Measurements from ENCODE around the gene MUC3A.
"Not testable (repeated sequence)": the region's sequence is repeated elsewhere in the genome, so short reads cannot be mapped to it uniquely, and the experiment has no call there.

Gene MUC3A, protein sequence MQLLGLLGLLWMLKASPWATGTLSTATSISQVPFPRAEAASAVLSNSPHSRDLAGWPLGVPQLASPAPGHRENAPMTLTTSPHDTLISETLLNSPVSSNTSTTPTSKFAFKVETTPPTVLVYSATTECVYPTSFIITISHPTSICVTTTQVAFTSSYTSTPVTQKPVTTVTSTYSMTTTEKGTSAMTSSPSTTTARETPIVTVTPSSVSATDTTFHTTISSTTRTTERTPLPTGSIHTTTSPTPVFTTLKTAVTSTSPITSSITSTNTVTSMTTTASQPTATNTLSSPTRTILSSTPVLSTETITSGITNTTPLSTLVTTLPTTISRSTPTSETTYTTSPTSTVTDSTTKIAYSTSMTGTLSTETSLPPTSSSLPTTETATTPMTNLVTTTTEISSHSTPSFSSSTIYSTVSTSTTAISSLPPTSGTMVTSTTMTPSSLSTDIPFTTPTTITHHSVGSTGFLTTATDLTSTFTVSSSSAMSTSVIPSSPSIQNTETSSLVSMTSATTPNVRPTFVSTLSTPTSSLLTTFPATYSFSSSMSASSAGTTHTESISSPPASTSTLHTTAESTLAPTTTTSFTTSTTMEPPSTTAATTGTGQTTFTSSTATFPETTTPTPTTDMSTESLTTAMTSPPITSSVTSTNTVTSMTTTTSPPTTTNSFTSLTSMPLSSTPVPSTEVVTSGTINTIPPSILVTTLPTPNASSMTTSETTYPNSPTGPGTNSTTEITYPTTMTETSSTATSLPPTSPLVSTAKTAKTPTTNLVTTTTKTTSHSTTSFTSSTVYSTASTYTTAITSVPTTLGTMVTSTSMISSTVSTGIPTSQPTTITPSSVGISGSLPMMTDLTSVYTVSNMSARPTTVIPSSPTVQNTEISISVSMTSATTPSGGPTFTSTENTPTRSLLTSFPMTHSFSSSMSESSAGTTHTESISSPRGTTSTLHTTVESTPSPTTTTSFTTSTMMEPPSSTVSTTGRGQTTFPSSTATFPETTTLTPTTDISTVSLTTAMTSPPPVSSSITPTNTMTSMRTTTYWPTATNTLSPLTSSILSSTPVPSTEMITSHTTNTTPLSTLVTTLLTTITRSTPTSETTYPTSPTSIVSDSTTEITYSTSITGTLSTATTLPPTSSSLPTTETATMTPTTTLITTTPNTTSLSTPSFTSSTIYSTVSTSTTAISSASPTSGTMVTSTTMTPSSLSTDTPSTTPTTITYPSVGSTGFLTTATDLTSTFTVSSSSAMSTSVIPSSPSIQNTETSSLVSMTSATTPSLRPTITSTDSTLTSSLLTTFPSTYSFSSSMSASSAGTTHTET (N-terminal part only)

DNA sequence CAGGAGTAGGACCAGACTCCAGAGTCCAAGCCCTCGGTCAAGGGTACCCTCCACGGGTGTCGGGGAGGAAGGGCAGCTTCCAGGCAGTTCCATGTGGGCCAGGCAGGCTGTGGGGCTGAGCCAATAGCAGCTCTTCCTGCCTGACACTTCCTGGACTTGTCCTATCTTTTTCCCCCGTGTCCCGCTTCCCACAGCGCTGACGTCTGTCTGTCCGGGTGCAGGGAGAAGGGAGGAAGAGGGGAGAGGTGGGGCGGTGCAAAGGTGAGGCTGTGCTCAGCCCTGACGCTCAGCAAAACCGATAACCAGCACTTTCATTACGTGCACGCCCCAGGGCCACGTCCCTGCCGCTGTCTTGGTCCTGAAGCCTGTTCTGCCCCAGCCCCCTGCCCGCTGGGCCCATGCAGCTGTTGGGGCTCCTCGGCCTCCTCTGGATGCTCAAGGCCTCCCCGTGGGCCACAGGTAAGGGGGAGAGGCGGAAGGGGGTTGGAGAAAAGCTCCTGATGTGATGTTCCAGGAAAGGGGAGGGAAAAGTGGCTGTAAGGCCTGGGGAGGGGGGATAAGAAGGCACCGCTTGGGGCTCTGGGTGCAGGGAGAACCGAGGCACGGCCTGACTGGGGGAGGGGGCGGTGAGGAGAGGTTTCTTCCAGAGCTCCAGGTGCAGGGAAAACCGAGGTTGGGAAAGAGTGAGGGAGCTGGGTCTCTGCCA, at the start of gene MUC3A:
MUC3A (plus strand) TSS at position 308 of the 706 bp plus-strand sequence; CDS start at position 399, 91 bp downstream.
- DNase-seq: peak; percentile 41

- no peak for DNase-seq
These were observed 48.4 kb upstream of the MUC3A start for GRCh38 chr7:100900978-100901377.

GRCh38 chr7:100901921-100902332, 47.4 kb upstream of the MUC3A start:
- DNase-seq: no peak

DNA sequence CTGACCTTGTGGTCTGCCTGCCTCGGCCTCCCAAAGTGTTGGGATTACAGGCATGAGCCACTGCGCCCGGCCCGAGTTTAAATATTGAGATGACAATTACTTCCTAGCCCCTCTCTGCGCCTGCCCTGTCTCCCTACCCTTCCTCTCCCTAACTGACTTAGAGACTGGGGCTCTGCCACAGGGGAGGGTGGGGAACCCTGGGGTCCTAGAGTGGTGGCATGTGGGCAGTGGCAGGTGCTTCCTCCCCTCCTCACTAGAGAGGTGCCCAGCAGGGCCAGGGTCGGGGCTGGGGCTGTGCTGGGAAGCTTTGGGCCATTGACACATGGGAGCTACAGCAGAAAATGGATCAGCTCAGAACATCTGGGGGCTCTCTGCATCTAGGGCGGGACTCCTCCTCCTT, 46.7 kb upstream of the MUC3A start:
- DNase-seq: no peak

- DNase-seq: no peak
These were observed 40.8 kb upstream of the MUC3A start for GRCh38 chr7:100908512-100908911.

DNA sequence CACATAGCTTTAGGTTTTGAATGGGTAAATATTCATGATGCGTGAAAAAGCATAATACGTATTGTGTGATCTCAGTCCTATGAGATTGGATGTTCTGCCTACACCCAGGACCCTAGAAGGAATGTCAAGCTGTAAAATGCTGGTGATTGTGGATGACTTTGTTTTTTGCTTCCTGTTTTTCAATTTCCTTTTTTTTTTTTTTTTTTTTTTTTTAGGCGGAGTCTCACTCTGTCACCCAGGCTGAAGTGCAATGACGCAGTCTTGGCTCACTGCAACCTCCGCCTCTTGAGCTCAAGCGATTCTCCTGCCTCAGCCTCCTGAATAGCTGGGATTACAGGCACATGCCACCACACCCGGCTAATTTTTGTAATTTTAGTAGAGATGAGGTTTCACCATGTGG, 38.9 kb upstream of the MUC3A start:
- not testable (repeated sequence) for DNase-seq

DNA sequence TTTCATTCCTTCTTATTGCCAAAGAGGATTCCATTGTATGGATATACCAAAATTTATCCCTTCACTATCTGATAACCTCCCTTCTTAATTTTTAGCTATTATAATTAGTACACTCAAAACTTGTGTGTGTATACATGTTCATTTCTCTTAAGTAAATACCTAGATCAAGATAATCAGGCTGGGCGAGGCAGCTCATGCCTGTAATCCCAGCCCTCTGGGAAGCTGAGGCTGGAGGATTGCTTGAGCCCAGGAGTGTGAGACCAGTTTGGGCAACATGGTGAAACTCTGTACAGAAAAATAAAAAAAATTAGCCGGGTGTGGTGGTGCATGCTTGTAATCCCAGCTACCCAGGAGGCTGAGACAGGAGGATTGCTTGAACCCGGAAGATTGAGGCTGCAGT, 37.9 kb upstream of the MUC3A start:
- DNase-seq: no peak

DNA sequence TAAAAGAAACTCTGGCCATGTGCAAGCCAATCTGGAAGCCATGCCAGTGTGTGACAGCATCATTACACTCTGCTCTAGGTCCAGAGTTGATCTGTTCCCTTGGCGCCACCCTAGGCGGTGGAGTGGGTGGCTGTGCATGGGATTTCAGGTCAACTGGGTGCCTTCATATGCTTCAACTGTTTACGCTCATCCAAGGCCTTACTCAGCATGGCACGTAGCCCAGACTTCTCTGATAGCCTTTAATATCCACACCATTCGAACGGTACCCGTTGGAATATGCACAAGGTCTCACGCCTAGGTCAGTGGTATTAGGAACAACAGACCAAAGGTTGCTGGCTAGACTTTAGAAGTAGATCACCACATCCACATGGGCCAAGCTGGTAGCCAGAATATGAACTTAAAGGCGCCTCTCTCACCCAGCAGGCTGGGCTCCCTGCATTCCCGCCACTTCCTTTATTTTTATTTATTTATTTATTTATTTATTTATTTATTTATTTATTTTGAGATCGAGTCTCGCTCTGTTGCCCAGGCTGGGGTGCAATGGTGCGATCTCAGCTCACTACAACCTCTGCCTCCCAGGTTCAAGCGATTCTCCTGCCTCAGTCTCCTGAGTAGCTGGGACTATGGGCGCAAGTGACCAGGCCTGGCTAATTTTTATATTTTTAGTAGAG, 35.0 kb upstream of the MUC3A start:
- DNase-seq: no peak

GRCh38 chr7:100914879-100915447, 34.4 kb upstream of the MUC3A start:
- peak; percentile 37 for DNase-seq

GRCh38 chr7:100919335-100919734, 30.0 kb upstream of the MUC3A start:
- DNase-seq: not testable (repeated sequence)

DNA sequence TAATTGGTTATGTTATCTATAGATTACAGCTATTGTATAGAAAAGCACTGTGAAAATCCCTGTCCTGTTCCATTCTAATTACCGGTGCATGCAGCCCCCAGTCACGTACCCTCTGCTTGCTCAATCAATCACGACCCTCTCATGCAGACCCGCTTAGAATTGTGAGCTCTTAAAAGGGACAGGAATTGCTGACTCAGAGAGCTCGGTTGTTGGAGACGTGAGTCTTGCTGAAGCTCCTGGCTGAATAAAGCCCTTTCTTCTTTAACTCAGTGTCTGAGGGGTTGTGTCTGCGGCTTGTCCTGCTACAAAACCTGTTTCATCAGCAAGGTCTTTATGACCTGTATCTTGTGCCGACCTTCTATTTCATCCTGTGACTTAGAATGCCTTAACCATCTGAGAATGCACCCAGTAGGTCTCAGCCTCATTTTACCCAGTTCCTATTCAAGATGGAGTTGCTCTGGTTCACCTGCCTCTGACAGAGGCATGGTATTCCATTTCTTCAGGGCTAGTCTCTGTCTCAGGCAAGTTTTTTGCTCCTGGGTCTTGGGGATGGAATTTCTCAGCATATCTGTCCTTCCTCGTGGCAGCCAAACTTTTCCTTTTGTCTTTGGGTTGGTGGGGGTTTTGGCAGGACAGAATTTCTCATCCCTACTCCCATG, 29.4 kb upstream of the MUC3A start:
- DNase-seq: not testable (repeated sequence)

- DNase-seq: no peak
These were observed 28.3 kb upstream of the MUC3A start for GRCh38 chr7:100921039-100921438.

DNA sequence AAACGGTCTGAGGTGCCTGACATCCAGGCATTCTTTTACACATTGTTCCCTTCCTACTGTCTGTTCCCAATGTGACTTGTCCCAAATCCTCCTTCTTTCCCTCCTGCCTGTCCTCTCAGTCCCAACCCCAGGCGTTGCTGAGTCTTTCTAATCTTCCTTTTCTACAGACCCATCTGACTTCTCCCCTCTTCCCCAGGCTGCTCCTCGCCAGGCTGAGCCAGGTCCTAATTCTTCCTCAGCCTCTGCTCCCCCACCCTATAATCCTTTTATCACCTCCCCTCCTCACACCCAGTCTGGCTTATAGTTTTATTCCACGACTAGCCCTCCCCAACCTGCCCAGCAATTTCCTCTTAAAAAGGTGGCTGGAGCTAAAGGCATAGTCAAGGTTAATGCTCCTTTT, 25.7 kb upstream of the MUC3A start:
- DNase-seq: not testable (repeated sequence)

- no peak for DNase-seq
These were observed 19.5 kb upstream of the MUC3A start for GRCh38 chr7:100929808-100930174.

DNA sequence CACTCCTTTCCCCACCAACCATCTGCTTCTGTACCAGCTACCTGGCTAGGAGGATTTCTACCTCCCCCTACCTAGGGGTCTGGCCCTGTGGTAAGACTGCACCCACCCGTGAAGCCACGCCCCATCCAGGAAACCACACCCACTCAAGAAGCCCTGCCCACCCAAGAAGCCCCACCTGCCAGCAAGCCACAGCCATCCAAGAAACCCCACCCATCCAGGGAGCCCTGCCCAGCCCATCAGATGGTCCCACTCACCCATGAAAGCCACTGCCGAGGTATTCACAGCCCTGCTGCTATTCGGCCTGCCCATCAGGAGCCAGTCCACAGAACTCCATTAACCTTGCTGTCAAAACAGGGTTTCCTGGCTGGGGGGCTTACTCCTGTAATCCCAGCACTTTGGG, 15.6 kb upstream of the MUC3A start:
- no peak for DNase-seq

DNA sequence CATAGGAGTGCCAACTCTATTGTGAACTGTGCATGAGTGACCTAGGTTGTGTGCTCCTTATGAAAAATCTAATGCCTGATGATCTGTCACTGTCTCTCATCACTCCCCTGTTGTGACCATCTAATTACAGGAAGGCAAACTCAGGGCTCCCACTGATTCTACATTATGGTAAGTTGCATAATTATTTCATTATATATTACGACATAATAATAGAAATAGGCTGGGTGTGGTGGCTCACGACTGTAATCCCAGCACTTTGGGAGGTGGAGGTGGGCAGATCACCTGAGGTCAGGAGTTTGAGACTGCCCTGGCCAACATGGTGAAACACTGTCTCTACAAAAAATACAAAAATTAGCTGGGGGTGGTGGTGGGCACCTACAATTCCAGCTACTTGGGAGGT, 14.0 kb upstream of the MUC3A start:
- DNase-seq: not testable (repeated sequence)

- DNase-seq: not testable (repeated sequence)
These were observed 13.2 kb upstream of the MUC3A start for GRCh38 chr7:100936167-100936566.

DNA sequence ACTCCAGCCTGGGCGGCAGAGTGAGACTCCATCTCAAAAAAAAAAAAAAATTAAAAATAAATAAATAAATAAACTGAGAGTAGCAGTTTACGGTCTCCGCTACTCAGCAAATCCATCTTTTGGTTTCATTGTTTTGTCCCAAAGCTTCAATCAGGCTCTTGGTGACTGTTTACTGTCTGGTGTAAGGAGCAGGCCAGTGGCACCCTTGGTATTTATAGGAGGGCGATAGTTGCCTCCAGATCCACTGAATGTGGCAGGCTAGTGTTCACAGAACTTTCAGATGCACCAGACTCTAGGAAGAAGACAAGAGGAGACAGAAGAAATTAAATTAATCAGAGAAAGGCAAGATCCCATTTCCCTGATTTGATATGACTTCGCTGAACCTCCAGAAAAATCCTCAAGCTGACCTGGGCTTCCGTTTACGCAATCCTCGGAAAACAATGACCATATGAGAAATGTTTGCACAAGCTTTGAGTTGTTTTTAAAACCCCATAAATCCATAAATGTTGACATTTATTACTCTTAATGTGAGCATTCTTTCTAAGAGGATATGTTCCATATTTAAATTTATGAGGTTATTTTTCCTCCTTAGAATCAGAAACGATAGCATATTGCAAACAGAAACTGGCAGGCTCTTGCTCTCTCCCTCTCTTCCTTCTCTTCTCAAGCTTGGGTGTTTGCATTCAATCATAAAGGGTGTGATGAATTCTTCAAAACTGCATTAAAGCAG, 7.1 kb upstream of the MUC3A start:
- peak; percentile 57 for DNase-seq

- DNase-seq: no peak
These were observed 5.6 kb upstream of the MUC3A start for GRCh38 chr7:100943693-100944092.

GRCh38 chr7:100944138-100944537, 5.2 kb upstream of the MUC3A start:
- no peak for DNase-seq
